ENCODE results near the gene RUNX1.

Gene RUNX1

DNA sequence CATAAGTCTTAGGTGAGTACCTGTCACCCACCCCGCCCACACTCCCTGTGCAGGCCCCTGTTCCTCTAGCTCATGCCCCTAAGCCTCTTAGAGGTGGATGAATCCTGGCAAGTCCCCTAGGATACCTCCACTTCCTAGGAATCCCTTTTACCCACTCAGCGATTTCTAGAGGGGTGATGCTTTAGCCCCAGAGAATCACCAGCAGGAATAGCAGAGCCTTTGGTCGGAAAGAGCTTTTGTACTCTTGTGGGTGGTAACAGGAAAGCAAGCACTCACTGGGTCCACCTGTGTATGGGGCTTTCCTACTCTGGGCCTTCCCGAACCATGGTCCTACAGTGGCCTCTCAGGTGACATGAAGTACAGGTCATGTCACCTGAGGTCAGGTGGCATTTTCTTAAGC, 207.9 kb downstream of the RUNX1 start:
- TF ChIP-seq, protein P1, sequence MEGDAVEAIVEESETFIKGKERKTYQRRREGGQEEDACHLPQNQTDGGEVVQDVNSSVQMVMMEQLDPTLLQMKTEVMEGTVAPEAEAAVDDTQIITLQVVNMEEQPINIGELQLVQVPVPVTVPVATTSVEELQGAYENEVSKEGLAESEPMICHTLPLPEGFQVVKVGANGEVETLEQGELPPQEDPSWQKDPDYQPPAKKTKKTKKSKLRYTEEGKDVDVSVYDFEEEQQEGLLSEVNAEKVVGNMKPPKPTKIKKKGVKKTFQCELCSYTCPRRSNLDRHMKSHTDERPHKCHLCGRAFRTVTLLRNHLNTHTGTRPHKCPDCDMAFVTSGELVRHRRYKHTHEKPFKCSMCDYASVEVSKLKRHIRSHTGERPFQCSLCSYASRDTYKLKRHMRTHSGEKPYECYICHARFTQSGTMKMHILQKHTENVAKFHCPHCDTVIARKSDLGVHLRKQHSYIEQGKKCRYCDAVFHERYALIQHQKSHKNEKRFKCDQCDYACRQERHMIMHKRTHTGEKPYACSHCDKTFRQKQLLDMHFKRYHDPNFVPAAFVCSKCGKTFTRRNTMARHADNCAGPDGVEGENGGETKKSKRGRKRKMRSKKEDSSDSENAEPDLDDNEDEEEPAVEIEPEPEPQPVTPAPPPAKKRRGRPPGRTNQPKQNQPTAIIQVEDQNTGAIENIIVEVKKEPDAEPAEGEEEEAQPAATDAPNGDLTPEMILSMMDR (IDR thresholded peaks at IDR 0.05; ENCODE audit: poor library complexity, severe bottlenecking), result no peak
- ATAC-seq (ENCODE audit: low read depth), result no peak
- peaks cover 85% of the 10 kb centered on the region for H3K36me3 ChIP-seq (ENCODE audit: low read depth)

DNA sequence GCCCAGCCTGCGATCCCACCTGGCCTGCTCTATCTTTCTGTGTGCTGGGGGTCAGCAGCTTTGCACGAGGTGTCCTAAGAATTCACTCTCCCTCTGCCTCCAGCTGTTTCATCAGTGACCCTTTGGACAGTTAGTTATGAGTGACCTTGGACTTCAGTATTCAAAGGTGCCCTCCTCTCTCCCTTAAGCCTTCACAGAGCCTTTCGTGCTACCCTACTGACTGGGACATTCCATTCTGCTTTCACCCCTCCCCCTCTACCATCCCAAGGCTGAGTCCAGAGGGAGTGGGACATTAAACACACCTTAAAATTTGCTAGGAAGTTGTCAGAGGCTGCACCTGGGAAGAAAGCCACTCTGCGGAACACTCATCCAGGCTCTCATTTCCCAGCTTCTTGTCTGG, 208.4 kb downstream of the RUNX1 start:
- DNase-seq (ENCODE audit: low spot score) (no peak), ATAC-seq (ENCODE audit: low read depth) (no peak)
- H3K9me3 ChIP-seq (ENCODE audit: severe bottlenecking), result no peaks in the 10 kb centered on the region
- H3K4me3 ChIP-seq (ENCODE audit: severe bottlenecking), result no peak overlapping the region
- no peak overlapping the region for H3K27ac ChIP-seq (ENCODE audit: poor library complexity, severe bottlenecking)
- H3K4me1 ChIP-seq (ENCODE audit: insufficient read depth, poor library complexity, severe bottlenecking), result peaks cover 50% of the 10 kb centered on the region
- H3K36me3 ChIP-seq (ENCODE audit: low read depth), result peaks cover 88% of the 10 kb centered on the region
- TF ChIP-seq, protein P1 (IDR thresholded peaks at IDR 0.05; ENCODE audit: poor library complexity, severe bottlenecking), result no peak
- H3K27me3 ChIP-seq (ENCODE audit: insufficient read depth, poor library complexity, severe bottlenecking), result no peaks in the 10 kb centered on the region

More for the DNA sequence above, 207.9 kb downstream of the RUNX1 start:
- no peaks in the 10 kb centered on the region for H3K27me3 ChIP-seq (ENCODE audit: insufficient read depth, poor library complexity, severe bottlenecking)
- no peak overlapping the region for H3K4me3 ChIP-seq (ENCODE audit: severe bottlenecking)
- H3K9me3 ChIP-seq (ENCODE audit: severe bottlenecking), result no peaks in the 10 kb centered on the region
- DNase-seq (ENCODE audit: low spot score), result no peak
- H3K4me1 ChIP-seq (ENCODE audit: insufficient read depth, poor library complexity, severe bottlenecking), result peaks cover 49% of the 10 kb centered on the region
- no peak overlapping the region for H3K27ac ChIP-seq (ENCODE audit: poor library complexity, severe bottlenecking)

DNA sequence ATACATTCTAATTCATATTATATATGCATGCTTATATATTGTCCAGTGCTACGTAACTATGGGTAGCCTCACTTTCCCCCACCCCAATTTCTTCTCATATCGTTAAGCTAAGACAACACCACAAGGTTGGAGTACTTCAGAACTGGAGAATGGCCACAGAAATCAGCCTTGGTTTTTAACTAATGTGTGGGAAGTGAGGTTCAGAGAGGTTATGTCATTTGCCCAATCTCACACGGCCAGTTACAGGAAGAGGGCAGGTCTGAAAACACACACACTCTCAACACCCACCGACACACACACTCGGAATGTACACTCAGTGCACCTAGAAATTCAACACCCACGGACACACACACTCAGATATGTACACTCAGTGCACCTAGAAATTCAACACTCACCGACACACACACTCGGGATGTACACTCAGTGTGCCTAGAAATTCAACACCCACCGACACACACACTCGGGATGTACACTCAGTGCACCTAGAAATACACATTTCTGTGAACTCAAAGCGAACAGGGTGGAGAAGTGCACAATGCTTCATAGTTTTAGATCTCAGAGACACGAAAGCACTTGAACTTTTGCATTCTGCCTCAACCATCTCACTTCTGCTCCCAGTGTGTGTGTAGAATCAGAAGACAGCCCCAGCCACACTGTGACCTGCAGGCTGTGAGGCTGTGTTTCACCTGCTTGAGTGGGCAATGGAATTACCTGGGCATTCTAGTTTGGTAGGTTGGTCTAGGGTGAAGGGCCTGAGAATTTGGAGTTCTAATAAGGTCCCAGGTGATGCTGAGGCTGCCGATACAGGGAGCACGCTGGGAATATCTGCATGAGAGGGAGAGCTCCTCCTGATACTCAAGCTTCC, 209.9 kb downstream of the RUNX1 start:
- Histone ChIP-seq H3K9me3 (ENCODE audit: severe bottlenecking) (no peaks in the 10 kb centered on the region), H3K27me3 (ENCODE audit: insufficient read depth, poor library complexity, severe bottlenecking) (no peaks in the 10 kb centered on the region), H3K4me1 (ENCODE audit: insufficient read depth, poor library complexity, severe bottlenecking) (peaks cover 40% of the 10 kb centered on the region), H3K36me3 (ENCODE audit: low read depth) (peaks cover 93% of the 10 kb centered on the region), H3K27ac (ENCODE audit: poor library complexity, severe bottlenecking) (no peak overlapping the region), H3K4me3 (ENCODE audit: severe bottlenecking) (no peak overlapping the region)
- ATAC-seq (ENCODE audit: low read depth) (no peak), DNase-seq (ENCODE audit: low spot score) (no peak)
- TF ChIP-seq, protein P1 (IDR thresholded peaks at IDR 0.05; ENCODE audit: poor library complexity, severe bottlenecking), result no peak

DNA sequence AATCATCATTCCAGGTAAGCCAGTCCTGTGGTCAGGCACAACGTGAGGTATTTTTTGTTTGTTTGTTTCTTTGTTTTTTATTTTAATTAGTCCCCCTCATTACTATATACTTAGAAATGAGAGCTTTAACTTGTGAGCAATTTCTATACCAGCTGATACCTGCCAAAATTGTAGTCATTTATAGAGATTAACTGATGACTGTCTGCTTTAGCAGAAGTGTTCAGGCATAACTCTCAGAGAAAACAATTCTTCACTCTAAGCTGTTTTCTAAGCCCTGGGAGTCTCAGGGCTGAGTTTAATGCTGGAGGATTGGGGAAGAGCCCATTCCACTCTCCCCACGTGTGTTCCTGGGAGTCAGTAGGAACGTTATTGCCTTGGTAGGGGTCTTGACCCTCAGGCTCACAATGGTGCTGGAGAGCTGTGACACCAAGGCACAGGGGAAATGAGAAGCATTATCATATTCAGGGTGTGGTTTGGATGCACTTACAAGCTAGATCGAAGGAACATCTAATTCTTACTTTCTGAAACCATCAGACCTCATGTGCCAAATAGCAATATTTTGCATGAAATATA, 212.1 kb downstream of the RUNX1 start:
- Histone ChIP-seq H3K9me3 (ENCODE audit: severe bottlenecking) (no peaks in the 10 kb centered on the region), H3K36me3 (ENCODE audit: low read depth) (peaks cover 96% of the 10 kb centered on the region), H3K27me3 (ENCODE audit: insufficient read depth, poor library complexity, severe bottlenecking) (no peaks in the 10 kb centered on the region), H3K4me1 (ENCODE audit: insufficient read depth, poor library complexity, severe bottlenecking) (peaks cover 36% of the 10 kb centered on the region), H3K27ac (ENCODE audit: poor library complexity, severe bottlenecking) (peak overlapping the region; percentile 75), H3K4me3 (ENCODE audit: severe bottlenecking) (no peak overlapping the region)
- DNase-seq (ENCODE audit: low spot score), result no peak
- no peak for ATAC-seq (ENCODE audit: low read depth)
- TF ChIP-seq, protein P1 (IDR thresholded peaks at IDR 0.05; ENCODE audit: poor library complexity, severe bottlenecking), result no peak

Data from RWPE2 (cell line).